Stimulated activated naive CD8-positive, alpha-beta T cell treated with anti-CD3 and anti-CD28 coated beads, Interleukin-15, amount 100 ng/mL, for 72 hours (primary cell): ENCODE data around the gene ULK4.
"Not testable (repeated sequence)": the region's sequence is repeated elsewhere in the genome, so short reads cannot be mapped to it uniquely, and the experiment has no call there.

Experiments used
- ATAC-seq: fragments of 150-1000 bp; cut with Tn5 transposase; 2 replicates; pipeline ENCODE4 v1.10.0; 2021; ENCODE audit warnings: mild to moderate bottlenecking, moderate library complexity
- DNase-seq, 2 donors: peaks; one replicate each; pipeline ENCODE4 v3.0.0; 2021 to 2022
- H3K27ac Mint-ChIP-seq, 2 donors: one replicate each; pipeline ENCODE4 v1.8.0; 2022; ENCODE audit warnings: mild to moderate bottlenecking in 2 of 2, mixed read lengths in 2 of 2, moderate library complexity in 2 of 2
- H3K27me3 Mint-ChIP-seq: one replicate; pipeline ENCODE4 v1.8.0; 2022; ENCODE audit warnings: mixed read lengths
- H3K4me1 Mint-ChIP-seq: one replicate; pipeline ENCODE4 v1.8.0; 2022; ENCODE audit warnings: mild to moderate bottlenecking, mixed read lengths
- H3K4me3 Mint-ChIP-seq, 2 donors: one replicate each; pipeline ENCODE4 v1.8.0; 2022; ENCODE audit warnings: mild to moderate bottlenecking in 2 of 2, mixed read lengths in 2 of 2, moderate library complexity in 1 of 2
- H3K9me3 Mint-ChIP-seq, 2 donors: one replicate each; pipeline ENCODE4 v1.8.0; 2022; ENCODE audit warnings: mixed read lengths in 2 of 2

The ULK4 gene

DNA sequence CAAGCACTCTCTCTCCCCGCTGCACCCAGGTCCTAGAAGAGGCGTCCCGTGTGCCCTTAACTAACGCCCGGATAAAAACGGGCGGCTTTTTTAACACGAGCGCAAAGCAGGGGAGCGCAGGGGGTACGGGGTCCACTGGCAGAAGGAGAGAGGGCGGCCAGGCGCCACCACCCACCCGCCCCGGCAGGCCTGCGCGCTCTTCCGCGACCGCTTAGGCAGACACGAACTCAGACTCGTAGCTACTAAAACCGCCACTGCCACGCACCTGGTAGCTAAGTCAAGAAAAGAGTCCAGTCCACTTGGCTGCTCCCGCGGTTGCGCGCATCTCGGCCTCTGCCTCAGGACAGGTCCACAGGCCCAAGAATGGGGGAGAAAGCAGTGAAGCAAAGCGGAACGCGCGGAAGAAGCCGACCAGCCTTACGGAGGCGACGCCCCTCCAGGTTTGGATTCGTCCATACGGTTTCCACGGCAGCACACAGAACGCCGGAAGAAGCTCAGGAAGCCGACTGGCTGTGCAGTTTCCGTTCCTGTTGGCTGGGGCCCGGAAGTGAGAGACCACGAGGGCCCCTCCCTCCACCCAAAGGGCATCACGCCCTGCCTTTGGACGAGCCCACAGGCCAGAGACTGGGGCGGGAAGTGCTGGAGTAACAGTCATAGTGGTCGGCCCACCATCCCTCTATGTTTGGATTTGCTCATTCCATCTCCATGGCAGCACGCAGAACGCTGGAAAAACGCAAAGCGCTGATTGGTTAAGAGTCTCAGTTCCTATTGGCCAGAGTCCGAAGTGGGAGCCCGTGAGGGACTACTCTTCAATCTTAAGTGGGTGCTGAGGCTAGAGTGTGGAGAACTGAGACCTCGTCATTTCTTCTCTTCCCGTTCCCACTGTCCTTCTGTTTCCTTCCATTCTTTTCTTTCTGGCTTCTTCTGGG is at the start of gene ULK4:
ULK4 (minus strand) TSS at position 353 of the 929 bp plus-strand sequence. CDS start 7,344 bp downstream, outside the sequence.
- H3K27me3 Mint-ChIP-seq, result no peaks in the 10 kb centered on the region
- no peaks in the 10 kb centered on the region for H3K9me3 Mint-ChIP-seq
- peaks cover 16% of the 10 kb centered on the region for H3K4me1 Mint-ChIP-seq
- ATAC-seq, result peak; percentile 95
- peak; percentile 92 to 97 for DNase-seq
- H3K4me3 Mint-ChIP-seq, result peak within 1 kb of the TSS; percentile 93 to 99
- H3K27ac Mint-ChIP-seq, result peak within 1 kb of the TSS; percentile 92 to 95

DNA sequence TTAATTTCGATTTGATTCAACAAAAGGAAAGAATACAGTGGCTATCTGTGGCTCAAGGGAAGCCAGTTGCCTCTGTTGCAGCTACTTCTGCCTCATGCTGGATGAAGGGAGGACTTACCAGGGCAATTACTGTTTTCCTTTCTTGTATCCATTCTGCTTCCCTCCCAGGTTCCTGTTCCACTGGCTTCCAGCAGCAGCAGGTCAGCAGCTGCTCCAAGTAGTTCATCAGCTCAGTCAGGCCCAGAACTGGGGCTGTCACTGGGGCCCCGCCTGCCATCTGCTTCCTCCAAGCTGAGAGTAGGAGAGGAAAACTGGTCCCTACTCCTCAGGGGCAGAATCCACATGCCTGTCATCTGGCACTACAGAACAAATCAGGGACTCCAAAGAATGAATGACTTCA is 48.6 kb upstream of the ULK4 start:
- Mint-ChIP-seq H3K27me3 (no peaks in the 10 kb centered on the region), H3K27ac (no peak overlapping the region), H3K4me3 (no peak overlapping the region), H3K4me1 (peaks cover 27% of the 10 kb centered on the region), H3K9me3 (no peaks in the 10 kb centered on the region)
- DNase-seq, result no peak
- ATAC-seq, result no peak

DNA sequence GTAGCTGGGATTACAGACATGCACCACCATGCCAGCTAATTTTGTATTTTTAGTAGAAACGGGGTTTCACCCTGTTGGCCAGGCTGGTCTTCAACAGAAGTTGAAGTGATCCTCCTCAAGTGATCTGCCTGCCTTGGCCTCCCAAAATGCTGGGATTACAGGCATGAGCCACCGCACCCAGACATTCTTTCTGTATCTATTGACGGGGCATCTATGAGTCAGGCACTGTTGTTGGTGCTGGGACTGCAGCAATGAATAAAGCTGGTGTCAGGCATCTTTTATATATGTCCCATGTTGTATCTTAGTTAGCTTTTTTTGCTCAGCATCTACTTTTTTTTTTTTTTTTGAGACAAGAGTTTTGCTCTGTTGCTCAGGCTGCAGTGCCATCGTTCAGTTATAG is 47.6 kb upstream of the ULK4 start:
- no peak overlapping the region for H3K27ac Mint-ChIP-seq
- ATAC-seq (no peak), DNase-seq (no peak)
- H3K27me3 Mint-ChIP-seq, result no peaks in the 10 kb centered on the region
- H3K4me3 Mint-ChIP-seq, result no peak overlapping the region
- H3K9me3 Mint-ChIP-seq, result no peaks in the 10 kb centered on the region
- H3K4me1 Mint-ChIP-seq, result peaks cover 16% of the 10 kb centered on the region

DNA sequence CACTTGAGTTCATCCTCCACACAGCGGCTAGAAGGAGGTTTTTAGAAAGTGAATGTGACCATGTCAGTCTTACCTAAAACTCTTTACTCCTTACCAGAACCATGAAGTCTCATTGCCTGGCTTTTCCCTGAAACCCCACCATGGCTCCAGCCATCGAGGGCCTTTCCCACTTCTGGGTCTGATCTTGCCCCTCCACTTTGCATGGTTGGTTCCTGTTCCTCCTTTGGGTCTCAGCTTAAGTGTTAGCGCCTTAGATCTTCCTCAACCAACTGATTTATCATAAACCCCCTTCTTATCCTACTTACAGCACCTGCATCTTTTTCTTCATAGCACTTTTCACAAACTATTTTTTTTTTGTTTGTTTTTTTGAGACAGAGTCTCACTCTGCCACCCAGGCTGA is 45.9 kb upstream of the ULK4 start:
- Mint-ChIP-seq H3K27me3 (no peaks in the 10 kb centered on the region), H3K4me3 (no peak overlapping the region), H3K4me1 (peaks cover 10% of the 10 kb centered on the region), H3K27ac (no peak overlapping the region), H3K9me3 (no peaks in the 10 kb centered on the region)
- ATAC-seq (no peak), DNase-seq (no peak)

DNA sequence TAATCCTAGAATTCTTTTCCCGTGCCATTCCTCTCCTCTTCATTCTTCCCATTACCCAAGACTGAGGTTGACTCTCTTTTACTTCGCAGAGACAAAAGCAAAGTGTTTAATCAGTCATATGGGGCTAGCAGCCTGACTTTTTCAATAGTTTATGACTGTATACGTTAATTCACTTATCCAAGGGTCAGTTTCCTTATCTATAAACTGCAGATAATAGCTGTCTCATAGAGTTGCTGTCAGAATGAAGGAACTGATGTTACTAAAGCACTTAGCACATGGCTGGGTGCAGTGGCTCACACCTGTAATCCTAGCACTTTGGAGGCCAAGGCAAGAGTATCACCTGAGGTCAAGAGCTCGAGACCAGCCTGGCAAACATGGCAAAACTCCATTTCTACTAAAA is 43.5 kb upstream of the ULK4 start:
- peaks cover 5 to 11% of the 10 kb centered on the region in 2 donors for H3K9me3 Mint-ChIP-seq
- H3K4me3 Mint-ChIP-seq, result no peak overlapping the region
- H3K27me3 Mint-ChIP-seq, result no peaks in the 10 kb centered on the region
- no peak overlapping the region for H3K27ac Mint-ChIP-seq
- H3K4me1 Mint-ChIP-seq, result no peaks in the 10 kb centered on the region
- no peak for ATAC-seq
- DNase-seq, result no peak

DNA sequence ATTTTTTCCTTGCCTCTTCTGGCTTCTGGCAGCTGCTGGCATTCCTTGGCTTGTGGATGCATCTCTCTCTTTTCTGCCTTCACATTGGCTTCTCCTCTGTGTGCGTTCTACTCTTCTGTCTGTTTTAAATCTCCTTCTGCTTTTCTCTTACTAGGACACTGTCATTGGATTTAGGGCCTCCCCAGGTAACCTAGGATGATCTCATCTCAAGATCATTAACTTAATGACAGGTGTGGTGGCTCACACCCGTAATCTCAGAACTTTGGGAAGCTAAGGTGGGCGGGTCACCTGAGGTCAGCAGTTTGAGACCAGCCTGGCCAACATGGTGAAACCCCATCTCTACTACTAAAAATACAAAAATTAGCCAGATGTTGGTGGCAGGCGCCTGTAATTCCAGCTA is 40.9 kb upstream of the ULK4 start:
- Mint-ChIP-seq H3K9me3 (peaks cover 5 to 11% of the 10 kb centered on the region in 2 donors), H3K4me1 (no peaks in the 10 kb centered on the region), H3K27ac (no peak overlapping the region), H3K27me3 (no peaks in the 10 kb centered on the region), H3K4me3 (no peak overlapping the region)
- DNase-seq (no peak), ATAC-seq (no peak)

DNA sequence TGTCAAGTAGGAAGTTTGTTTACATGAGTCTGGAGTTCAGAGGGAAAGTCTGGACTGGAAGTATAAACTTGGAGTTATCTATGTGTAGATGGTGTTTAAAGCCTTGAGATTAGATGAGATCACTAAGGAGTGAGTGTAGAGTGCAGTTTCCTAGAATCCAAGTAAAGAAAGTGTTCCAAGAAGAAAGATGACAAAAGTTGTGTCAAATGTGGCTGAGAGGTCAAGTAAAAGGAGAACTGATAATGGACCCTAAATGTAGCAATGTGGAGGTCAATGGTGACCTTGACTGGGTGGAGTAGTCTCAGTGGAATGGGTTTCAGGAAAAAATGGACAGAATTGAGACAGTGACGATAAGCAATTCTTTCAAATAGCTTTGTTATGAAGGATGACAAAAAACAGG is 39.9 kb upstream of the ULK4 start:
- Mint-ChIP-seq H3K4me3 (no peak overlapping the region), H3K9me3 (peaks cover 5 to 11% of the 10 kb centered on the region in 2 donors), H3K27ac (no peak overlapping the region), H3K27me3 (no peaks in the 10 kb centered on the region), H3K4me1 (no peaks in the 10 kb centered on the region)
- ATAC-seq (no peak), DNase-seq (no peak)

DNA sequence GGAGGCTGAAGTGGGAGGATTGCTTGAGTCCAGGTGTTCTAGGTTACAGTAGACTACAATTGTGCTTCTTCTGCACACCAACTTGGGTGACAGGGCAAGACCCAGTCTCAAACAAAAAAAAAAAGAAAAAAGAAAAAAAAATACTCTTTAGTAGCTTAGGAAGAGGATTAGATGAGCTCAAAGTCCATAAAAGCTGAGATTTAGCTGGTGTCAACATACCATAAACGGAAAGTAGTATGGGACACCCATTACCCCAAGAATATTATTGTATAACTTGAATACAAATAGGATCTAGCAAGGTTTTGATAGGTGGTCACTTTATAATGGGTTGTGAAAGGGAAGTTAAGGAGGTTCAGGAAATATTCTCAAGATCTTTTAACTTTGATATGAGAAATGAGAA is 38.0 kb upstream of the ULK4 start:
- Mint-ChIP-seq H3K4me3 (no peak overlapping the region), H3K9me3 (peaks cover 5 to 11% of the 10 kb centered on the region in 2 donors), H3K27me3 (peaks cover under 1% of the 10 kb centered on the region), H3K4me1 (no peaks in the 10 kb centered on the region), H3K27ac (no peak overlapping the region)
- DNase-seq (no peak), ATAC-seq (no peak)

DNA sequence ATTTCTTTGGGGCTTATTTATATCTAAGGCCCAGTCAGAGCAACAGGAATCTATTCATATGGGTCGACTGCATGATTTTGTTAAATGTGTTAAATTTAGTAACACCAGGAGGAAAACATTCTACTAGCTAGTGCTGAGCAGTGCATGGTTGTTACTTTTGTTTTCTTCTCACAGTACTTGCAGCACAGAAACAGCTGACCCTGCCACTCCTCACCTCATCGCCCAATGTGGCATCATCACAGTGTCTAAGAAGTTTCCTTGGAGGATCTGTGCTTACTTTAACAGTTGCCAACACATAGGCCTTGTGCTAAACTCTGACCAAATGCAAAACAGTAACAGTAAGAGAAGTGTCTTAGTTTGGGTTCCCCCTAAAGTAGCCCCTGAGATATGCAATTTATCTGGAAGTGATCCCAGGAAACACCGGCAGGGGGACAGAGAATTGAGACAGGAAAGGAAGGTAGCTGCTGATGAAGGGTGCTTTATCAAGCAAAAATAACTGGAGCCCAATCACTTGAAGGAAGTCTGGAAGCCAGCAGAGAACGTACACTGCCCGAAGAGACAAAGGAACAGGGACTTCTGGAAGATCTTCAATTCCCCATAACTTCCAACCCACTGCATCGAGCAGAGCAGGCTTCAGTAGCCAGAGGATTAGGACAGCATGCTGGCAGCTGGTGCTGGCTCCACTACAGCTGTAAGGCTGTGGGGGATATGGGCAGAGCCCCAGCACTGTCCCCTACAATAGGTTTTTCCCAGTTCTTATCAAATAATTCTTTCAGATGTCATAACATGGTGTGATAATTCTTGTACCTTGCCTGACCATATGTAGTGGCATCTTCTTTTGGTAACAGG is 36.0 kb upstream of the ULK4 start:
- DNase-seq, result no peak
- Mint-ChIP-seq H3K4me1 (no peaks in the 10 kb centered on the region), H3K27me3 (peaks cover 7% of the 10 kb centered on the region), H3K9me3 (peaks cover 5 to 11% of the 10 kb centered on the region in 2 donors), H3K27ac (no peak overlapping the region), H3K4me3 (no peak overlapping the region)
- ATAC-seq, result no peak

DNA sequence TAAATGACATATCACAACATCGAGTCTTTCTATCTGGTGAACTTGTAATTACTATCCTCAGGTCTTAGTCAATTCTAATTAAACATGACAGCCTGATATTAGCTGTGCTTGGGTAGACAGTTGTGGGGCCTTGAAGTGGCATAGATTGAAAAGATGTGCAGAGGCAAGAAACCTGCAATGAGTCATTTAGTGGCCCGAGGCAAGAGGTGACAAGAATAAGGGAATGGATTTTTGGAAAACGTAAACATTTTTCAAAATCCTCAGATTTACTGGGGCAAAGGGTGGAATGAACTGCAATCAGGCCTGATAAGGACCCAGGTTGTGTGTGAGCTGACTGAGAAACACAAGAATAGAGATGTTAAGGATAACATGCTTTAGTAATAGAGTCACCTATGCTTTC is 29.5 kb upstream of the ULK4 start:
- H3K4me1 Mint-ChIP-seq, result no peaks in the 10 kb centered on the region
- no peaks in the 10 kb centered on the region for H3K9me3 Mint-ChIP-seq
- ATAC-seq, result no peak
- no peak overlapping the region for H3K27ac Mint-ChIP-seq
- no peak for DNase-seq
- no peak overlapping the region for H3K4me3 Mint-ChIP-seq
- peaks cover 7% of the 10 kb centered on the region for H3K27me3 Mint-ChIP-seq

DNA sequence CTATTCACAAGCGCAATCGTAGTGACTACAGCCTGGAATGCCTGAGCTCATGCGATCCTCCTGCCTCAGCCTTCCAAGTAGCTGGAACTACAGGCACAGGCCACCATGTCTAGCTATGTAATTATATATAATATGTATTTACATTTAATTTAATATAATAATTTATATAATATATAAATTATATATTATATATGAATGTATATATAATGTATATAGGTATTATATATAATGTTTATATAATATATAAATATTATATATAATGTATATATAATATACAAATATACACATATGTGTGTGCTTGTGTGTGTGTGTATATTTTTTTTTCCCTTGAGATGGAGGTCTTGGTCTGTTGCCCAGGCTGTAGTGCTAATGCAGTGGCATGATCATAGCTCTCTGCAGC is 27.6 kb upstream of the ULK4 start:
- Mint-ChIP-seq H3K9me3 (no peaks in the 10 kb centered on the region), H3K4me3 (no peak overlapping the region), H3K27ac (no peak overlapping the region), H3K4me1 (no peaks in the 10 kb centered on the region), H3K27me3 (peaks cover 3% of the 10 kb centered on the region)
- ATAC-seq (no peak), DNase-seq (no peak)

DNA sequence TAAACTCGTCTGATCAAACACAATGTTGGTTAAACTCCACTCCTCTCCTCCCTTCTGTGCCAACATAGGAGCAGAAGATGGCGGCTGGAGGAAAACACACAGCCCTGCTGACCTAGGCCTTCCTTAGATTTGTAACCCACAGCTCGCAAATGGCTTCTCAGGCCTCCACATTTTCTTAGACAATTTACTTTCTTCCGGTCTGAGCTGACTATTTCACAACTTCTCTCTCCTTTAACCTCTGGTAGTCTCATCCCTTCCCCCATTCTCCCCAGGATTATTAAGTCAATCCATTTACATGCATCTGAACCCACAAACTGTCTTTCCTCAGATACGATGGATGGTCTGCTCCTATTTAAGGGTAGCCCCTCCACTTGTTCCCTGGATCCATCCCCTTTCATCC is 25.7 kb upstream of the ULK4 start:
- H3K27ac Mint-ChIP-seq, result no peak overlapping the region
- H3K4me3 Mint-ChIP-seq, result no peak overlapping the region
- DNase-seq, result no peak
- H3K4me1 Mint-ChIP-seq, result no peaks in the 10 kb centered on the region
- H3K9me3 Mint-ChIP-seq, result no peaks in the 10 kb centered on the region
- ATAC-seq, result no peak
- H3K27me3 Mint-ChIP-seq, result no peaks in the 10 kb centered on the region

DNA sequence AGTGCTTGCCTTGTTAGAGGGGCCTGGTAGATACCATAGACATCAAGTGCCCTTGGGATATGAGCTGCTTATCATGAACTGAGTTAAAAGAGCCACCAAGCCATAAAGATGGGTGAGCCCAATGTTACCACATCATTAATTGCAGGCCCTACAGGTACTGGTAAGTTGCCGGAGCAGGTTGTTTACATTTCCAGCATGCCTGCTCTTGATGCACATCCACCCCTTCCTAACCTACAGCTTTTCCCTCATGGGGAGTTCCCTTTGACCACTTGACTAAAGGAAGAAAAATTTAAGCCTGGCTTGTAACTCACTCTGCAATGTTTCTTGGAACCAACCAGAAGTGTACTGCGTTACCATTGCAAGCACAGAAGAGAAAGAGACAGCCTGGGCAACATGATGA is 24.7 kb upstream of the ULK4 start:
- DNase-seq (no peak), ATAC-seq (no peak)
- no peak overlapping the region for H3K27ac Mint-ChIP-seq
- H3K9me3 Mint-ChIP-seq, result no peaks in the 10 kb centered on the region
- no peaks in the 10 kb centered on the region for H3K27me3 Mint-ChIP-seq
- no peaks in the 10 kb centered on the region for H3K4me1 Mint-ChIP-seq
- H3K4me3 Mint-ChIP-seq, result no peak overlapping the region

DNA sequence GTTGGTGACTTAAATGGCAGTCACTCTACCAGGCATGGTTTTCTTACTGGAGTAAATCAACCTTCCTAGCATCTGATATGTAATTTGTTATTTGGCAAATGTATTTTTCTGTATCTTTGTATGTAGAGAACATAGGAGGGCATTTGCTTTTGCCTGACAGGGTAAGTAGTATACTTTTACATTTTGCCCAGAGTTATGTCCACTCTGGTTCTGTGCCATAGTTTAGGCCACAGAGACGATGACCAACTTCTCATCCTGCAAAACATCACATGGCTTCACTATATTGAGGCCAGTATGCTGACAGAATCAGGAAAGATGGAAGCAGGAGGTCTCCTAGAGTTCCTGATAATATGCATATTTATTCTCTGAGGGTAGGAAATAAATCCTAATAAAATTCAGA is 23.1 kb upstream of the ULK4 start:
- Mint-ChIP-seq H3K4me3 (no peak overlapping the region), H3K4me1 (no peaks in the 10 kb centered on the region), H3K27ac (no peak overlapping the region), H3K27me3 (no peaks in the 10 kb centered on the region), H3K9me3 (no peaks in the 10 kb centered on the region)
- no peak for DNase-seq
- ATAC-seq, result no peak

DNA sequence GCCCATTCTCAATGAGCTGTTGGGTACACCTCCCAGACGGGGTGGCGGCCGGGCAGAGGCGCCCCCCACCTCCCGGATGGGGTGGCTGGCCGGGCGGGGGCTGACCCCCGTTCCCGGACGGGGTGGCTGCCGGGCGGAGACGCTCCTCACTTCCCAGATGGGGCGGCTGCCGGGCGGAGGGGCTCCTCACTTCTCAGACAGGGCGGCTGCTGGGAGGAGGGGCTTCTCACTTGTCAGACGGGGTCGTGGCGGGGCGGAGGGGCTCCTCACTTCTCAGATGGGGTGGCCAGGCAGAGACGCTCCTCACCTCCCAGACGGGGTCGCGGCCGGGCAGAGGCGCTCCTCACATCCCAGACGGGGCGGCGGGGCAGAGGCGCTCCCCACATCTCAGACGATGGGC is 21.2 kb upstream of the ULK4 start:
- not testable (repeated sequence) for DNase-seq, ATAC-seq, H3K9me3 Mint-ChIP-seq, H3K27me3 Mint-ChIP-seq, H3K4me3 Mint-ChIP-seq, H3K4me1 Mint-ChIP-seq, H3K27ac Mint-ChIP-seq

DNA sequence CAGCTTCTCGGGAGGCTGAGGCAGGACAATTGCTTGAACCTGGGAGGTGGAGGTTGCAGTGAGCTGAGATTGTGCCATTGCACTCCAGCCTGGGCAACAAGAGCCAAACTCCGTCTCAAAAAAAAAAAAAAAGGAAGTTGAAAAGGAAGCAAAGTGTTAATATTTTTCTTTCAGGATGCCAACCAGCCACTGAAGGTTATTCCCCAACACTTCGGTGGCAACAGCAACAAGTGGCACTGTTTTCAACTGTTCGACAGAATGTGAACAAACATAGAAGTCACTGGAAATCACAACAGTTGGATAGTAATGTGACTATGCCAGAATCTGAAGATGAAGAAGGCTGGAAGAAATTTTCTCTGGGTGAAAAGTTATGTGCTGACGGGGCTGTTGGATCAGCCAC is 15.5 kb upstream of the ULK4 start:
- H3K4me1 Mint-ChIP-seq, ATAC-seq, H3K27me3 Mint-ChIP-seq, H3K4me3 Mint-ChIP-seq, DNase-seq, H3K27ac Mint-ChIP-seq, H3K9me3 Mint-ChIP-seq: not testable (repeated sequence)
